Measurements from ENCODE around the gene GNB1.

The GNB1 gene

DNA sequence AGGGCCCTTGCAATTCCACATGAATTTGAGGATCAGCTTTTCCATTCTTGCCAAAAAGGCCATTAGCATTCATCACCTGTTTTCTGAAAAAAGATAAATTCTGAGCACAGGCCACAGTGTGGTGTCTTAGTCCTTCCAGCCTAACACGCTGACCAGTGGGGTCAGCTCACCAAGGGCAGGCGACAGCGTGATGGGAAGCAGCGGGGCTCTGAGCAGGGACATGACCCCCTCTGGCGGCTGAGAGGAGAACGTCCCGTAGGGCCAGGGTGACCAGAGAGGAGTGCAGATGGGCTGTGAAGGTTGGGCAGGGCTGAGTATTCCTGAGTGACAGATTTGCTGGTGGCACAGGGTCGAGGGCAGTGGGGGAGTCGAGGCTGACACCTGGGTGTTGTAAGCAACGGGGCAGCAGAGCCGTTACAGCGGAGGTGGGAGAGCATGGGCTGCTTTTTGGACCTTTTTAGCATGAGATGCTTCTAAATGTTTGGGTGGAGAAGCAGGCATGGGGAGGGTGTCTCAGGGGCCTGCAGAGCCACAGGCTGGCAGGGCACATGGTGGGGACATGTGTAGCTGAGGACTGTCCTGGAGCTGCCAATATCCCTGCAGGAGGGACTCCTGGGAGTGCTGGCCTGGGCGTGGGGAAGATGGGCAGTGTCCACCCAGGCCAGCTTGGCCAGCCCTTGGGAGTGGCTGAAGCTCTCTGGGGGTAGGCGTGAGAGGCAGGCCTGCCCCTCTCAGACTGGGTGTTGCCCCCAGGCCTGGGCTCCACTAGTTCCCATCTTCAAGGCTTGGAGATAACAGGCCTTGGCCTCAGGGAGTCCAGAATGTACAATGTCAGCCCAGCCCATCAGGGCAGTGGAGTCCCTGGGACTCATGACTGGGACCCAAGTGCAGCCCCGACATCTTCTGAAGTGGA, 15.6 kb upstream of the GNB1 start:
- FAIRE-seq (no peak), DNase-seq (ENCODE audit: insufficient read length, low spot score) (peak; percentile 48)
- TF ChIP-seq, protein P1, sequence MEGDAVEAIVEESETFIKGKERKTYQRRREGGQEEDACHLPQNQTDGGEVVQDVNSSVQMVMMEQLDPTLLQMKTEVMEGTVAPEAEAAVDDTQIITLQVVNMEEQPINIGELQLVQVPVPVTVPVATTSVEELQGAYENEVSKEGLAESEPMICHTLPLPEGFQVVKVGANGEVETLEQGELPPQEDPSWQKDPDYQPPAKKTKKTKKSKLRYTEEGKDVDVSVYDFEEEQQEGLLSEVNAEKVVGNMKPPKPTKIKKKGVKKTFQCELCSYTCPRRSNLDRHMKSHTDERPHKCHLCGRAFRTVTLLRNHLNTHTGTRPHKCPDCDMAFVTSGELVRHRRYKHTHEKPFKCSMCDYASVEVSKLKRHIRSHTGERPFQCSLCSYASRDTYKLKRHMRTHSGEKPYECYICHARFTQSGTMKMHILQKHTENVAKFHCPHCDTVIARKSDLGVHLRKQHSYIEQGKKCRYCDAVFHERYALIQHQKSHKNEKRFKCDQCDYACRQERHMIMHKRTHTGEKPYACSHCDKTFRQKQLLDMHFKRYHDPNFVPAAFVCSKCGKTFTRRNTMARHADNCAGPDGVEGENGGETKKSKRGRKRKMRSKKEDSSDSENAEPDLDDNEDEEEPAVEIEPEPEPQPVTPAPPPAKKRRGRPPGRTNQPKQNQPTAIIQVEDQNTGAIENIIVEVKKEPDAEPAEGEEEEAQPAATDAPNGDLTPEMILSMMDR (IDR thresholded peaks at IDR 0.05; ENCODE audit: insufficient read depth, missing control alignments), result peak; percentile 97

DNA sequence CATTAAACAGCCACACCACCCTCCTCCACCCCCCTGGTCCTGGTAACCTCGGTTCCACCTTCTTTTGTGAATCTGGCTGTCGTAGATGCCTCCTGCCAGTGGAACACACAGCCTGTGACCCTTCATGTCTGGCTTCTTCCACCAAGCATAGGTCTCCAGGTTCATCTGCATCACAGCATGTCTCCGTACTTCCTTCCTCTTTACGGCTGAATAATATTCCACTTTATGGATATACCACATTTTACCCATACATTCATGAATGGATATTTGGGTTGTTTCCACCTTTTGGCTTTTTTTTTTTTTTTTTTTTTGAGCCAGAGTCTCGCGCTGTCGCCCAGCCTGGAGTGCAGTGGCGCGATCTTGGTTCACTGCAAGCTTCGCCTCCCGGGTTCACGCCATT, 12.3 kb upstream of the GNB1 start:
- TF ChIP-seq, protein P1 (IDR thresholded peaks at IDR 0.05; ENCODE audit: insufficient read depth, missing control alignments), result no peak
- DNase-seq (ENCODE audit: insufficient read length, low spot score) (no peak), FAIRE-seq (no peak)

DNA sequence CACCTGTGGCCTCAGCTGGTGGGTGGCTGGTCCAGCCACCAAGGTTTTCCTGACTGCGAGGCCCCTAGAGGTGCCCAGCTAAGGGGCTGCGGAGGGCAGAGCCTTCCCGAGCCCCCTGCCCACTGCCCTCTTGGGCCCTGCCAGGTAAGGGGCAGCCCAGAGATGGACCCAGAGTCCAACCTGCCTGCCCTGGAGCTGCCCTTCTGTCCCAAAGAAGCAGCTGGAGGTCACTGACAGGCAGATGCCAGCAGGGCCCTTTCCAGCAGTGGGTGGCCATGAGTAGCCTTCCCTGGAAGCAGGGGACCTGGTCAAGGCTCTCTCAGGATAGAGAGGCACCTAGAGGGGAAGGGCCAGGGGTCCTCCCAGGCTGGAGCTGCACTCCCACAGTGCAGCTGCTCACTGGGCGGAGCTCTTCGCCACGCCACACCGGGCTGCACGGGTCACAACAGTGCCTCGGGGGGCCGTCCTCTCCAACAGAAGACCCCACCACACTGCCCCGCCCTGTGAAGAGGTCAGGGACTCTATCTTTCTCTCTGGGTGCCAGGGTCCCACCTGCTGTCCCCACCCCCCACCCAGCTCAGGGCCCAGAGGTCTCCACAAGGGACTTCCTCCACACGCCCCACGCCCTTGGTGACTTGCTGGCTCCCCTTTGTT, 10.9 kb upstream of the GNB1 start:
- DNase-seq (ENCODE audit: insufficient read length, low spot score) (no peak), FAIRE-seq (no peak)
- TF ChIP-seq, protein P1 (IDR thresholded peaks at IDR 0.05; ENCODE audit: insufficient read depth, missing control alignments), result no peak

DNA sequence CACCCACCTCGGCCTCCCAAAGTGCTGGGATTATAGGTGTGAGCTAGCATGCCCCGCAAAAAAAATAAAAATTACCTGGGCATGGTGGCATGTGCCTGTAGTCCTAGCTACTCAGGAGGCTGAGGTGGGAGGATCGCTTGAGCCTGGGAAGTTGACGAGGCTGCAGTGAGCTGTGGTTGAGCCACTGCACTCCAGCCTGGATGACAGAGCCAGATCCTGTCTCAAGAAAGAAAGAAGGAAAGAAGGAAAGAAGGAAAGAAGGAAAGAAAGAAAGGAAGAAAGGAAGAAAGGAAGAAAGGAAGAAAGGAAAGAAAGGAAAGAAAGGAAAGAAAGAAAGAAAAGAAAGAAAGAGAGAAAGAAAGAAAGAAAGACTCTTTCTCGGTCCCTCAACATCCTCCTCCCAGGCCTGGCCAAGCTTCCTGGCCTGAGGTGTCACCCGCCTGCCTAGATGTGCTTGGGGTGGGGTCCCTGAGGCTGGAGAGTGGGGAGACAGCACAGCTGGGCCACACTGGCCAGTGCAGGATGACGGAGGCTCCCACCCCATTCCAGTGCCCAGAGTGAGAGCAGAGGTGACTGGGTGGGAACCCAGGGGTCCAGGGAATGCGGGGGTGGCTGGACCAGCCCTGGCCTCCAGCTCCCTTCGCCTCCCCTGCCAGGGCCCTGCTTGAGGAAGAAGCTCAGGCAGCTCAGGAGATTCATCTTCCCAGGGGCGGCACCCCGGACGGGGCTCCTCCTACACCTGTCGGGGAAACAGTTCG, 10.2 kb upstream of the GNB1 start:
- no peak for FAIRE-seq
- TF ChIP-seq, protein P1 (IDR thresholded peaks at IDR 0.05; ENCODE audit: insufficient read depth, missing control alignments), result no peak
- DNase-seq (ENCODE audit: insufficient read length, low spot score), result no peak

DNA sequence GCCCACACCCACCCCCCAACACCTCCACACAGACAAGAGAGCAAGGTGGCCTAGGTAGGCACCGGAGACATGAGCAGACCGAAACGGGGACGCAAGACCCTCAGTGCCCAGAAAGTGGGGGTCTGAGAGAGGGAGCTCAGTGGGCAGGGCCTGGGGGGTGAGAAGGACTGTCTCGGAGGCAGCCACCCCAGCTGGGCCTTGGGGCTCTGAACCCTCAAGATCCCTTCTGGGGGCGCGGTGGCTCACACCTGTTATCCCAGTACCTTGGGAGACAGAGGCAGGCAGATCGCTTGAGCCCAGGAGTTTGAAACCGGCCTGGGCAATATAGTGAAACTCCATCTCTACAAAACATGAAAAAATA, 9.1 kb upstream of the GNB1 start:
- DNase-seq (ENCODE audit: insufficient read length, low spot score) (no peak), FAIRE-seq (no peak)
- TF ChIP-seq, protein P1 (IDR thresholded peaks at IDR 0.05; ENCODE audit: insufficient read depth, missing control alignments), result no peak

DNA sequence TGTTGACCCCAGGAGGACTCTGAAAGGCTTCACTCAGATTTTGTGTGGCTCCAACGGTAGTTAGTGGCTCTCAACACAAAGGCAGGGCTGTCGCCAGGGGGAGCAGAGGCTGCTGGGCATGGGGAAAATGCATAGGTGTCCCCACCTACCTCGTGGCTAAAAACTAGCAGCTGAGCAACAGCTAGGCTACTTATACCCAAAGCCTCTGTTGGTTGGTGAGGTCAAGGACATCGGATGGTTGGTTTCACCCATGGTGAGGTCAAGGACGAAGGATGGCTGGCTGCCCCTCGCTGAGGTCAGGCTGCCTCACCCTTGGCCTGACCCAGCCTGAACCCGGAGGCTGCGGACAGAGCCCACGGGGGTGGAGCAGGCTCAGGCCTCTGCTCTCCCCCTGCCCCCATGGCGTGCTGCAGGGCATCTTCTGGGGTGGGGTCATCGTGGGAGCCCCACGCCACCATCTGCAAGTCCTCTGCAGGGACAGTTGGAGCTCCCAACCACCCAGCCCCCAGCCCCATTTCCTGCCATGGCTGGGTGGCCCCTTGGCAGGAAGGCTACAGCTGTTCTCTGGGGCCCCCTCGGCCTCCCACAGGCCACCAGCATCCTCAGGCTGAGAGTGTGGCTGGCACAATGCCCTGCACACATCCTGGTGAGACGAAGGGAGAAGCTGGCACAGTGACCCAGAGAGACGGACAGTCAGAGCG, 8.5 kb upstream of the GNB1 start:
- TF ChIP-seq, protein P1 (IDR thresholded peaks at IDR 0.05; ENCODE audit: insufficient read depth, missing control alignments), result peak; percentile 10
- FAIRE-seq (no peak), DNase-seq (ENCODE audit: insufficient read length, low spot score) (no peak)
